ENCODE data around the gene METTL21A. TPM values are rescaled to one million over a fixed set of nuclear protein-coding genes. Genes with fewer than 3 reads are reported as not detected.

Gene METTL21A
- total and polyA plus RNA-seq, 9 of the 15 experiments (the other 6 are each of a cell fraction or from before 2014, with no cell fraction given) = 9.1 to 46.5 (median 37.4) TPM

- TF ChIP-seq EP400 (IDR thresholded peaks at IDR 0.05) (peak; percentile 91), THAP12 (CRISPR knock-in tag; IDR thresholded peaks at IDR 0.05) (peak; percentile 53; the same call in 1 of the 2 replicates), MTA1 (IDR thresholded peaks at IDR 0.05; ENCODE audit: borderline replicate concordance) (no peak), POLR2G (IDR thresholded peaks at IDR 0.05; ENCODE audit: low read depth, low read length) (peak; percentile 88), ZC3H11A (IDR thresholded peaks at IDR 0.05; ENCODE audit: low read depth, low read length) (no peak), HNRNPLL (IDR thresholded peaks at IDR 0.05; ENCODE audit: low read depth, low read length, poor library complexity, severe bottlenecking) (no peak), EP300 (IDR thresholded peaks at IDR 0.05; ENCODE audit: low read length) (0 out of 2 replicates have a peak, but pooled peaks have one; percentile 11), POLR2B (IDR thresholded peaks at IDR 0.05; ENCODE audit: low read depth, partially characterized antibody) (peak; percentile 50), HLTF (IDR thresholded peaks at IDR 0.05) (no peak), MGA (IDR thresholded peaks at IDR 0.05) (peak; percentile 79), MIER1 (IDR thresholded peaks at IDR 0.05; ENCODE audit: low read depth) (no peak), ZNF512 (tag; IDR thresholded peaks at IDR 0.05) (no peak)
These were observed at the start of gene METTL21A (continued) for GRCh38 chr2:207625014-207625907.

All from K562 (cell line).